Measurements from ENCODE around the gene DBNL.
"Not testable (repeated sequence)": the region's sequence is repeated elsewhere in the genome, so short reads cannot be mapped to it uniquely, and the experiment has no call there.

Gene DBNL

DNA sequence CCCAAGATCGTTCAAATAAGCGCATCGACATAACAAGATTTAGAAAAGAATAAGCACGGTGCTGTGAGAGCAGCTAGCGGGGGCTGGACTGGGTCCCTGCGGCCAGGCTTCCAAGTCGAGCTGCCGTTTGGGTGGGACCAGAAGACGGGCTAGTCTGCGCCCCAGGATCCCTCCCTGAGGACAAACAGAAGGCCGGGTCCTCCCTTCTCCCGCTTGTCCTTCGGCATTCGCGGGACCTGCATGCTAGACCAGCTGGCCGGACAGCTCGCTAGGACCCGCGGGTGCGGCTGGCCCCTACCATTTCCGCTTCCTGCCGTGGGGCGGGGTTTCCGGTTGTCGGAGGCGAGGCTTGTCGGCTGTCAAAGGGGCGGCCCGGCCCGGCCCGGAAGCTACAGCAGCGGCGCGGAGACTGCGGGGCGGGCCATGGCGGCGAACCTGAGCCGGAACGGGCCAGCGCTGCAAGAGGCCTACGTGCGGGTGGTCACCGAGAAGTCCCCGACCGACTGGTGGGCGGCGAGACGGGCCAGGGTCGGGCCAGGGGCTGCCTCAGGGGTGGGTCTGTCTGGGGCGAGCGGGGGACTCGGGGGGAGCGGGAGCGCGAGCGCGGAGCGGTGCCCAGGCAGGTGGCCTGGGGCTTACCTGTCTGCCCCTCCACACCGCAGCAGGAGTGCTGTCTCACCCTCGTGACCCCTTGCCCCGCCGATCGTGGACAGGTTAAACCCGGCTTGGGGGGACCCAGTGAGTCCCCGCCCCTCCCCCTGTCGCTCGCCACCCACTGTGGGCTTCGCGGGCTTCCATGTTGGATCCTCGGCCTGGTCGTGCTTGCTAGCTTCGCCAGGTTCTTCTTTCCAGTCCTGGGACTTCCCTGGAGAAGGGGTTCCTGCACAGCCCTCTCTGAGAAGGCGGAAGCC, at the start of gene DBNL:
Gene DBNL (plus strand): TSS at position 388 of the 911 bp plus-strand sequence. CDS start 36 bp downstream, at position 424.
- DNase-seq, result peak; percentile 84

DNA sequence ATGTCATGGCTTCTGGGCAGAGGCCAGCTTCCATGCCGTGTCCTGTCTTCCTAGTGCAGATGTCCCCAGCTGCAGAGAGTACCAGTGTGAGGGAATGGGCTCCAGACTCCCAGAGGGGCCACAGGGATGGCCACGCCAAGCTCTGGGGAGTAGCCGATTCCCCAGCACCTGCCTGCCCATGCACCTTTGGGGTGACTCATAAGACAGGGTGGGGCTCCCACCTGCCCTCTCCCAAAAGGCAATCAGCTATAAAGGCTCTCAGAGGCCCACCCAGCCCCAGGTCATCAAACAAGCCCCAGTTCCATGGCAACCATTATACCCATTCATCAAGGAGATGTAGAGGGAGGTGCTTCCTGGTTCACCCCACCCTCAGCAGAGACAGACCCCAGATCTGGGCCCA, 47.0 kb upstream of the DBNL start, which contains the start of gene SPDYE1:
Gene SPDYE1 (plus strand): TSS at position 366 of the 400 bp plus-strand sequence. CDS start 2,053 bp downstream, outside the sequence.
- DNase-seq, result not testable (repeated sequence)

DNA sequence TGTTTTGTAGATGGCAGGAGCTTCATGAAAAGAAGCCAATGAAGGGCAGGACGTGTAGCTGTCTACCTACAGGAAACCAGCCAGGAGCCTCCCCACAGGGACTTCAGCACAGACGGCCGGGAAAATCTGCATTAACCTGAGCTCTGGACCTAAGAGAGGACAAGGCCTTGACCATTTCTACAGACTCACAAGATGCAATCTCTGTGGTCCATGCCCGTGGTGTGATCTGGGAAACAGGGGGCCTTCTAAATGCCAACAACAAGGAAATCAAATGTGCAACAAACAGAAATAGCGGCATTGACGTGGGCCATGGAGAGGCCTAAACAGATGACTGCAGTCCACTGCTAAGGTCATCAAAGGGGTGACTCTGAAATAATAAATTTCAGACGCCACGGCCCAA, 32.4 kb upstream of the DBNL start:
- DNase-seq, result not testable (repeated sequence)

DNA sequence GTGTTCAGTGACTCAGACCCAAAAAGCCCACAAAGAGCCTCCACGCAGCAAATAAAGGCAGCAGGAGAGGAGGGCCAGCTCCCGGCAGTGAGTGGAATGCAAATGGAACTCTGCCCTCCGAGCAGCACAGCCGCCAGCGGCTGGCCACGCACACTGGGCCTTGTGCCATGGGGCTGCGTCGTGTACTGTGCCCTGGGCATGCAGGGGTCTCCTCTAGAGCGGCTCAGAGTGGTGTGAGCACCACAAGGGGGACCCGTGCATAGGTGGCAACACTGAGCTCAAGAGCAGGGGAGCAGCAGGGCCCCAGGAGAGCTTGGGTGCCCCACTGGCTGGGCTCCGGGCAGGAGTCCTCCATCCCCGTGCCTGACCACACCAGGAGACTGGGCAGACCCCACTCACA, 29.4 kb upstream of the DBNL start:
- DNase-seq, result not testable (repeated sequence)

DNA sequence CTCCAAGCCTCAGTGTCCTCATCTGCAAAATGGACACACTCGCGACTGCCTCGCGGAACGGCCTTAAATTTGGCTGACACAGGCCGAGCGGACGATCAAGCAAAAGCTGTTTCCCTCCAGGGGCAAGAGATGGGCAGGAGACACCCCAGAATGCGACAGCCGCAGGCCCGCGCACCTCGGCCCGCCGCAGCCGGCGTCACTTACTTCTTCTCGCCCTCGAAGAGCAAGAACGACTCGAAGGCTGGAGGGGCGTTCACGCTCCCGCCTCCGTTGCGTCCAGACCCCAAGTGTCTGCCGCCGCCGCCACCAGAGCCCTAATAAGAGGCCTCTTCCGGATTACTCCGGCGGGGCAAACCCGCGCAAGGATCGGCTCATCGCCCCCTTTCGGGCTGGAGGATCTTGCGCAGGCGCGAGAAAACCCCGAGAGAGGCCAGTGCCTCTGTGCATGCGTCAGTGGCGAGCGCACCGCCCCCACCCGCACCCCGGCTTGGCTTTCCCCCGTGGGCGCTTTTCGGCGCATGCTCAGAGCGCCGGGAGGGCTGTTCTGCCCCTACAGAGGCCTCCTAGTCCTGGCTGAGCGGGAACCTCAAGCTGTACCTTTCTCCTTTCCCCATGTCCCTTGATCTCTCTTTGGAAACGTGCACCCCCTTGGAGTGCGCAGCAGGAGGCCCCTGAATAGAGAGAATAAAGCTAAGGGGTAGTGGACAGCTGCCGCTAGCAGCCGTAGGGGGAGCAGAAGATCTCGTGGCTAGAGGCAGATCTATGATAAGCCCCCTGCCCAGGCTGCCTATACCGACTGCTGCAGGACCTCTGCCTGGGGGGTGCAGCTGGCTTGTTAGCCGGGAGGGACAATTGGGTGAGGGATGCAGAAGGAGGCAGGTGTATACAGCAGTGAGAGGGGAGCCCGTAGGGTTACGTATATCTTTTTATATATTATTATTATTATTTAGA, 25.4 kb upstream of the DBNL start:
- peak; percentile 99 for DNase-seq

DNA sequence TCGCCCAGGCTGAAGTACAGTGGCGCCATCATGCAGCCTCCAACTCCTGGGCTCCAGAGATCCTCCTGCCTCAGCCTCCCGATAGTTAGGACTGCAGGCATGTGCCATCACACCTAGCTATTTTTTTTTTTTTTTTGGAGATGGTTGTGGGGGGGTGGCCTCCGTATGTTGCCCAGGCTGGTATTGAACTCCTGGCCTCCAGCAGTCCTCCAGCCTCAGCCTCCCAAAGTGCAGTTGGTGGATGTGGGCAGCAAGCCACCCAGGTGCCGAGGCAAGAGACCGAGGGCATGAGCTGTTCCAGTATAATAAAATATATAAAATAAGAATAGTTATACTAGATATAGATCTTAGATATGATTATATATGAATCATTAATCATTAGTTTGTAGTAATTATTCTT, 24.7 kb upstream of the DBNL start:
- DNase-seq, result not testable (repeated sequence)

DNA sequence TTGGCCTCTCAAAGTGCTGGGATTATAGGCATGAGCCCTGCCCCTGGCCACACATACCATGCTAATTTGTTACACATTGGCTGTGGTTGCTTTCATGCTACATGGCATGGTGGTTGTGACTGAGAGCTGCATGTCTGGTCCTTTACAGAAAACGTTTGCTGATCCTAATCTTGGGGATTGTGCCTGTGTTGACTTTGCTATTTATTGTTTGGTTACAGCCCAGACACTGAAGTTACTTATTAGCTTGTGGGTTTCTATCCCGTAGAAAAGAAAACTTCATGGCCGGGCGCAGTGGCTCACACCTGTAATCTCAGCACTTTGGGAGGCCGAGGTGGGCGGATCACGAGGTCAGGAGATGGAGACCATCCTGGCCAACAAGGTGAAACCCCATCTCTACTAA, 22.4 kb upstream of the DBNL start:
- DNase-seq, result not testable (repeated sequence)

DNA sequence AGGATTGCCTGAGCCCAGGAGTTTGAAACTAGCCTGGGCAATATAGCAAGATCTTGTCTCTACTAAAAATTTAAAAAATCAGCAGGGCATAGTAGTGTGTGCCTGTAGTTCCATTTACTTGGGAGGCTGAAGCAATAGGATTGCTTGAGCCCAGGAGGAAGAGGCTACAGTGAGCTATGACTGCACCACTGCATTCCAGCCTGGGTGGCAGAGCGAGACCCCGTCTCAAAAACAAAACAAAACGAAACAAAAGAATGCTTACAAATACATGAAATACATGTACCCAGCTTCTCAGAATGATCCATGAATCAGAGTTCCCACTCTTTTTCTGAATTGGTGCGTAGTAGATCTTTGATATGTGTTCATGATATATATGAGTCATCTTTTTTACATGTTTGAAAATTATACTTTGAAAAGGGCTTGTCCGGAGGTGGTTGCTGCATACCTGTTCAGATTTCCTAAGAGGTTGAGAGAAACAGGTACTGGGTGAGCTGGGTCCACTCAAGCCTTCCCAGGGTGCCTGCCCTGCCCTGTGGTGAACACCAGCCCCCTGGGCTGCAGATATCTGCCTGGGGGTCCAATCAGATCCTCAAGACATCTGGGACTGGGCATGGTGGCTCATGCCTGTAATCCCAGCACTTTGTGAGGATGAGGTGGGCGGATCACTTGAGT, 21.6 kb upstream of the DBNL start:
- DNase-seq, result not testable (repeated sequence)

DNA sequence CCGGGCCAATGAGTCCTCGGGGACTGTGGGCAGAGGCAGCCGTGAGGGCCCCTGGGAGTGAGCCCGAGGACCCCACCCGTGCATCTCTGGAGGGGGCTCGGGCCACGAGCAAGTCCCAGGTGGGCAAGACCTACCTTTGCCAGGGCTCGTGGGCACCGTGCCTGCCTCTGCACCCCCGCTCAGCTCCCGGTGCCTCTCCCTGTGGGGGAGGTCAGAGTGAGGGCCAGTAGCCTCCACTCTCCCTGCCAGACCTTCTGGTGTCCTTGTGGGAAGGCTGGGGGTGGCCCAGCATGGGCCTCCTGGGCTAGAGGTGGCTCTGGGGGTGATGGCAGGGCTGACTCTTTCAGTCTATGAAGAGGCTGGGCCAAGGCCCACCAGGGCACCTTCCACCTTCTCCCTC, 15.1 kb upstream of the DBNL start:
- not testable (repeated sequence) for DNase-seq

DNA sequence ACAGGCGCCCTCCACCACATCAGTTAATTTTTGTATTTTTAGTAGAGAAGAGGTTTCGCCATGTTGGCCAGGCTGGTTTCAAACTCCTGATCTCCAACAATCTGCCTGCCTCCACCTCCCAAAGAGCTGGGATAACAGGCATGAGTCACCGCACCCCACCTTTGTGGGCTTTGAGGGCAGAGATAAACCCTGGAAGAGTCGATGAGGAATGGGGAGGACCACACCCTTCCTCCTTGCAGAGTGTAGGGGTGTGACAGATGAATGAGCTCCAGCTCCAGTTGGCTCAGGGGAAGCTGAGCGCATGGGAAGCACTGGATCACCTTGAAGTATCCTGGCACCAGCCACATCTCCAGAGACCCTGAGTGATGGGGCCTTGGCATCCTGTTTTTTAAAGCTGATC, 14.5 kb upstream of the DBNL start:
- DNase-seq, result not testable (repeated sequence)

DNA sequence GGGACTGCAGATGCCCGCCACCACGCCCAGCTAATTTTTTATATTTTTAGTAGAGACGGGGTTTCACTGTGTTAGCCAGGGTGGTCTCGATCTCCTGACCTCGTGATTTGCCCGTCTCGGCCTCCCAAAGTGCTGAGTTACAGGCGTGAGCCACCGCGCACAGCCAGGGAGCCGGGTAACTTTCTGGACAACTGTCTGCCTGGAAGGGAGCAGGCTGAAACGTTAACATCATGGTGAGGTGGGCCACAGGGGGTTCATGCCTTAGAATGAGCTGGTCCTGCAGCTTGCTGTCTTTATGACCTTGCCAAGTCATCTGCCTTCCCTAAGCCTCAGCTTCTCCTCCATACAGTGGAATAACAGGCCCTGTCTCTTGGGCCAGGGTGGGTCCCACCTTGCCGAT, 13.2 kb upstream of the DBNL start:
- DNase-seq, result not testable (repeated sequence)

DNA sequence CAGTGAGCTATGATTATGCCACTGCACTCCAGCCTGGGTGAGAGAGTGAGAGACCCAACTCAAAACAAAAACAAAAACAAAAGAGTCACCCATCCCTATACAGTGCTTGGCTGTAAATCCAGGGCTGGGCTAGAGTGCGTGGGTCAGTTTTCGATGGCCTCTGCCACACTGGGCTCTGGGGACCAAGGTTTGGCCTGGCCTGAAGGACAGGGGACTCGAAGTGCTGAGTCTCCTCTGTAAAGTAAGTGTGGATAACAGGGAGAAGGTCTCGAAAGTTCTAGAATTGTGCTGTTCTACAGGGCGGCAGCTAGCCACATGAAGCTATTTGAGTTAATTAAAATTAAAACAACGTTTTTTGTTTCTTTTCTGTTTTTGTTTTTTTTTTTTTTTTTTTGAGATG, 12.5 kb upstream of the DBNL start:
- DNase-seq, result not testable (repeated sequence)

DNA sequence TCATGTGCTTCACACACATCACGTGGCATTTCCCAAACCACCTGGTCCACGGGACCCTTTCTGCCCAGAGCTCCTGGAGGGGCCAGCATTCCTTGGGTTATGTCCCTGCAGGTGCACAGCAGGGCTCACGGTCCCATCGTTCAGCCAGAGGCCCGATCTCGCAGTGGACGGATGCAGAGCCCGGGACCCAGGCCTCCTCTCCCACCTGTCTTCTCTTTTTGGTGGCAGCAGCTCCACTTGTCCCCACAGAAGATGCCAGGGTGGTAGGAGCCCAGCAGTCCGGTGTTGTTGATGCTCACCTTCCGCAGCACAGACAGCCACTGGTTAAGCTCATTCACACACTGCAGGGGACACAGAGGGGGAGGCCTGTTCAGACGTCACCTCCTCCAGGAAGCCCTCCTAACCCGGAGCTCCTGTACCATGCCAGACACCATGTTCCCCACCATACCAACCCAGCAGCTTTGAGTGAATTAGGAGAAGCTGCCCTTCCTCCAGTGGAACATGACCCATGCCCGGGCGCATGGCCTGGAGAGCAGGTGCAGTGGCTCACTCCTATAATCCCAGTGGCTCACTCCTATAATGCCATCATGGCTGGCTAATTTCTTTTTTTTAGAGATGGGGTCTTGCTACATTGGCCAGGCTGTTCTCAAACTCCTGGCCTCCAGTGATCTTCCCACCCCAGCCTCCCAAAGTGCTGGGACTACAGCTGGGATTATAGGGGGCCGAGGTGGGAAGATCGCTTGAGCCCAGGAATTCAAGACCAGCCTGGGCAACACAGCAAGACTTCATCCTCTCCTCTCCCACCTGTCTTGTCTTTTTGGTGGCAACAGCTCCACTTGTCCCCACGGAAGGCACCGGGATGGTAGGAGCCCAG, 10.3 kb upstream of the DBNL start:
- DNase-seq, result not testable (repeated sequence)

DNA sequence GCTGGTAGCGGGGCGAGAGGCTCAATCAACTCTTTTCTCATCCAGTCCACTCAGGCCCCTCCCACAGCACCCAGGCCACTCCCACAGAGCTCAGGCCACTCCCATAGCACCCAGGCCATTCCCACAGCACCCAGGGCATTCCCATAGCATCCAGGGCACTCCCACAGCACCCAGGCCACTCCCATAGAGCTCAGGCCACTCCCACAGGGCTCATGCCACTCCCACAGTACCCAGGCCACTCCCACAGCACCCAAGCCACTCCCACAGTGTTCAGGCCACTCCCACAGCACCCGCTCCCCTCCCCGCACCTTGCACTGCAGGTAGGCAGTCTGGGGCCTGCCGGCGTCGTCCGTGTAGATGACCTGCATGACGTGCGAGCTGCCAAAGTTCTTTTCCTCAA, 8.1 kb upstream of the DBNL start:
- not testable (repeated sequence) for DNase-seq

DNA sequence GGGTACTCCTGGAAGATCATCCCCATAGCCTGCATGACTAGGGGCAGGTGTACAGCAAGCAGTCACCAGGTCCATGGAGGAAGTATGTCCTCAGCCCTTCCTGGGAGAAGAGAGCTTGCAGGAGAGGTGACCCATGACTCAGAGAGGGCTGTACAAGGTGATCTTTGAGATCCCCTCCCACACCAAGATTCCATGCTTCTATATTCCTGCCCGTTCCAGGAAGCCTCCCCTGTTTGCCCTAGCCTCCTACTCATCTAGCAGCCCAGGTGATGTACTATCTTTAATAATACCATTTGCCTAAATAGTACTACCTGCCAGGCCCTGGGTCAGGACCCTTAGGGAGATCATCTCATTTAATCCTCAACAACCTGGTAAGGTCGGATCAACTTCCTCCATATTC, 6.6 kb upstream of the DBNL start:
- not testable (repeated sequence) for DNase-seq

DNA sequence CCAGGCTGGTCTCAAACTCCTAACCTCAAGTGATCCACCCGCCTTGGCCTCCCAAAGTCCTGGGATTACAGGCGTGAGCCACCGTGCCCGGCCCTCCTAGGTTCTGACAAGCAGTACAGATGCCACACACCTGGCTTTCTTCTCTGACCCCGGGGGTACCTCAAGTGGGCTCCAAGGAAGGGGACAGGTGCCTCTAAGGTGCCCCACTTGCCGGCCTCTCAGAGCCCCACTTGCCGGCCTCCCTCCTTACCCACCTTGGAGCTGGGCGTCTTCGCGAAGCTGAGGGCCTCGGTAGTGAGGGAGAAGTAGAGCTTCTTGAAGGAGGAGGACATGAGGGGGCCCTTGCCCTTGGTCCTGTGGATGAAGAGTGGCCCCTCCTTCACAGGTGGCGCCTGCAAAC, 5.9 kb upstream of the DBNL start:
- DNase-seq, result not testable (repeated sequence)

DNA sequence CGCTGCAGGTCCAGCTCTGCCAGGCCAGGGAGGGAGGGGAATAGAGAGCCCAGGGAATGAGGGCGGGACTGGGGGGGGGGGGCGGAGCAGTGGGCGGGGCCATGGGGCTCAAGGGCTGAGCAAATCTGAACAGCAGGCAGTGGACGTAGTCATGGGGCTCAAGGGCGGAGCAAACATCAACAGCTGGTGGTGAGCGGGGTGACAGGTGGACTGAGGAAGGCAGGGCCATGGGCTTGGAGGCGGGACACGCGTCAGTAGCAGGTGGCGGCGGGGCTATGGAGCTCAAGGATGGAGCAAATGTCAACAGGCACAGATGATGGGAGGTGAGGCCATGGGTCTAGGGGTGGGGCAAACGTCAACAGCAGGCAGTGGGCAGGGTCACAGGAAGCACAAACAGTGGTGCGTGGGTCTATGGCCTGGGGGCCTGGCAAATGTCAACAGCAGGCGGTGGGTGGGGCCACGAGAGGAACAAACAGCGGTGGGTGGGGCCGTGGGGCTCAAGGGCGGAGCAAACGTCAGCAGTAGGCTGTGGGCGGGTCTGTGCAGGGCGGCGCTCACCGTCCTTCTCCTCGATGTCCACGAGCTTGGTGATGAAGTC, 5.4 kb upstream of the DBNL start:
- peak; percentile 77 for DNase-seq

DNA sequence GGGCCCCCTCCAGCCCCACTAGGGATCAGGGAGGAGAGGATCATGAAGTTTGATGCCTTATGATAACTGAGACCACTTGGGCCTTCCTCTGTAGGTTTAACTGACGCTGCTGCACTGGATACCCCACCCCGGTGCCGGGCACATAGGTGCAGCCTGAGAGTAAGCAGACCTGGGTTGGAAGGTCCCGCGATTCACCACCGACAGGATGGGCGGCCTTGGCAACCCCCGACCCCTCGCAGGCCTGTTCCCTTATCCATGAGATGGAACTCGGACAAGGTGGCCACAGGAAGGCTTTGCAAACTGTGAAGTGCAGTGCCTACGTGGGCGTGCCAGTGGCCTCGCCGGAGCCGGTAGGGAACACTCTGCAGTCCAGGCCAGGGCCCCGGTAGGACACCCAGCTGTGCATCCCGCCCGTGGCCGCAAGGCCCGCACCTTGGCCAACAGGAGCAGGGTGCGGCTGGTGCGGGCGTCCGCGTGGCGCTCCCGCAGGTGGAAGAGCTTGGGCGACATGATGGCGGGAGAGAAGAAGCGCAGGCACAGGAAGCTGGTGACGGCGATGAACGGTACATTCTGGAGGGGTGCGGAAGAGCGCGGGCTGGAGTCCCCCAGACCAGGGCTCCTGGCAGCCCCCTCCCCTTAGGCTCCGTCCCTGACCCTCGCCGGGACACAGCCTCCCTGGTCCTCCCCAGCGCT, 4.6 kb upstream of the DBNL start:
- not testable (repeated sequence) for DNase-seq

DNA sequence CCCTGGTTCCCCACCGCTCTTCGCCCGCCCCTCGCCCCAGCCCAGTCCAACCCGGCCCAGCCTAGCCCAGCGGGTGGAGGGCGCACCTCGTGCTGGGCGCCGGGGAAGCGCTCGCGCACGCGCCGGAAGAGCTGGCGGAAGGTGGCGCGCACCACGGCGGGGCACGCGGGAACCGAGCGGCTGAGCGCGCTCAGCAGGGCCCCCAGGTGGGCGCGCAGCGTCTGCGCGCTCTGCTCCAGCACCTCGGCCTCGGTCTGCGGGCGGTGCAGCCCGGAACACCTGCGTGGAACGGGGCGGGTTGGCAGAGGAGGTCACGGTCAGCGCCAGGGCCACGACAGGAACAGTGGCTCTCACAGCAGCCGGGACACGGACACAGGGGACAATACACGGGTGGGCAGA, 4.0 kb upstream of the DBNL start:
- DNase-seq, result peak; percentile 63

DNA sequence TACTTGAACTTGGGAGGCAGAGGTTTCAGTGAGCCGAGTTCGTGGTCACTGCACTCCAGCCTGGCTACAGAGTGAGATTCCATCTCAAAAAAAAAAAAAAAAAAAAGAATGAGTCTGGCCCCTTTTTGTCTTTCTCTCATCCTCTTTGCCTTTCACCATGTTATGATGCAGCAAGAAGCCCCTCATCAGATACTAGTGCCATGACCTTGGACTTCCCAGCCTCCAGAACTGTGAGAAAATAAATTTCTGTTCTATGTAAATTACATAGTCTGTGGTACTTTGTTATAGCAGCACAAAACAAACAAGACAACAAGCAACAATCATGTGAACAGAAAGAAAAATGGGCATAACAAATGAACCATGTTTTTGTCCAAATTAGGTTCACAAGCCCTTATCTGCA, 2.3 kb upstream of the DBNL start:
- DNase-seq, result no peak

DNA sequence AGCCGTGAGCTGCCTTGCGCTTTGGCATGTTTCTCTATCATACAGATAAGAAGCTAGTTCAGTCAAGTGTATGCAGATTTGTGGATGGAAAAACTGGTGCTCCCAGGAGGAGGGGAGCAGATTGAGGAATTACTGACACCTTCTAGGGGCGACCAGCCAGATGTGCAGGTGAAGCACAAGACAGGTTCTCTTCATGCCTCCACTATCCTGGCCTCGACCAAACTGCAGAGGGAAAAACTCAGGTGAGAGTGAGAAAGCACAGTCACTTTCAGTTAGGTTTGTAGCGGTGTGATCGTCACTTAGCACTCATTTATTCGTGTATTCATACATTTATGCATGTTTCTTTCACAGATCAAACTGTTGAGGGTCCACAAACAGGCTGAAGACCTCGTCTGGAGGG, 600 bp upstream of the DBNL start:
- no peak for DNase-seq
